ENCODE results near the gene ZNF638.

The ZNF638 gene

DNA sequence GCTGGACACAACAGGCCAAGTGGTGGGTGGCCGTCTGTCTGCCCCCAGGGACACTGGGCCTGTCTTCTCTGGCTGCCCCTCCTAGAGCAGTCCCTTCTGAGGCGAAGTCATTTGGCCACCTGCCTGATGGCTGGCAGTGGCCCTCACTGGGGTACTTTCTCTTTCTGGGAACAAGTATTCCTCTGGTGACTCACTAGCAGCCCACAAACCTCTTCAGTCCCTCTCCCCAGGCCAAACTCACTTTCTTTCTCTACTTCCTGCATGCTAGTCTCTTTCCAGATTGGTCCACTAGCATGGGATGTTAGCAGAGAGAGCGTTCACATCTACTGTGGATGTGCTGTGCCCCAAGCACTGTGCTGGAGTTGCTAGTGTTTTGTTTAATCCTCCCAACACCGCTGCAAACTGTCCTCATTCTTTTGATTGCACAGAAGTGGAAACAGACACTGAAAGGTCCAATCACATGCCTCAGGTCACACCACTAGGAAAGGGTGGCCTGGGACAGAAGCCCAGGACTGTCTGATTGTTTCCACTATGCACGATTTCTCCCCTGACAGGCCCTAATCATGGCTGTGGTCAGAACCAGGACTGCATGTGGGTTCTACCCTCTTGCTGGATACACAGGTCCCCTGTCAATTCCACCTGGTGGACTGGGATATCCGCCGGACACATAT lies 127.0 kb downstream of the ZNF638 start:
- no peak for DNase-seq

DNA sequence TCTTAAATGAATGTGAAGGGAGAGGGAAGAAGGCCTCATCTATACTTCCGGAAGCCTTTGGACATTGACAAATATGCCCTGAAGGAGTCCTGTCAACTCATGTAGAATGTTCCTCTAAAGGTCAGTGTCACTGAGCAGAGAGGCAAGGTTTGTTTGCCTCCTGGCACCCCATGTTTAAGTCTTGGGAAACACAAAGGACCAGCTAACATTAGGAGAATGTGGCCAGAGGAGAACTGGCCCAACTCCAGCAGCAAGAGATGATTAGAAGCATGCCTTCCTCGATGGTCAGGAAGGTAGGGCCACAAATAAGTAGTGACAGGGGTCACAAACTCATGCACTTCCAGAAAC lies 127.5 kb downstream of the ZNF638 start:
- no peak for DNase-seq

DNA sequence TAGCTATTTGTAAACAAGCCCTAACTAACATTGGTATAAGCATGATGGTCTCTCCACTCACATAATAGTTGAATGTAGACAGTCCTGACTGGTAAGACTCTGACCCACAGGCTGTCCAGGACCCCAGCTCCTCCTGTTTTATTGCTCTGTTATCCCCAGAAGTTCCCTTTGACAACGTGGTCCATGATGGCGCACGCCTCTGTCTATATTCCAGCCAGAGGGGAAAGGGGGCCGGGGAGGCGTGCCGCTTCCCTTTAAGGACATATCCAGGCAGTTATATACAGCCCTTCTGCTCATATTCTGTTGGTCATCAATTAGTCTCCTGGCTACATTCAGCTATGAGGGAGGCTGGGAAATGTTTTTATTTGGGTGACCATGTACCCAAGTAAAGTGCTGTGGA lies 128.5 kb downstream of the ZNF638 start:
- no peak for DNase-seq

DNA sequence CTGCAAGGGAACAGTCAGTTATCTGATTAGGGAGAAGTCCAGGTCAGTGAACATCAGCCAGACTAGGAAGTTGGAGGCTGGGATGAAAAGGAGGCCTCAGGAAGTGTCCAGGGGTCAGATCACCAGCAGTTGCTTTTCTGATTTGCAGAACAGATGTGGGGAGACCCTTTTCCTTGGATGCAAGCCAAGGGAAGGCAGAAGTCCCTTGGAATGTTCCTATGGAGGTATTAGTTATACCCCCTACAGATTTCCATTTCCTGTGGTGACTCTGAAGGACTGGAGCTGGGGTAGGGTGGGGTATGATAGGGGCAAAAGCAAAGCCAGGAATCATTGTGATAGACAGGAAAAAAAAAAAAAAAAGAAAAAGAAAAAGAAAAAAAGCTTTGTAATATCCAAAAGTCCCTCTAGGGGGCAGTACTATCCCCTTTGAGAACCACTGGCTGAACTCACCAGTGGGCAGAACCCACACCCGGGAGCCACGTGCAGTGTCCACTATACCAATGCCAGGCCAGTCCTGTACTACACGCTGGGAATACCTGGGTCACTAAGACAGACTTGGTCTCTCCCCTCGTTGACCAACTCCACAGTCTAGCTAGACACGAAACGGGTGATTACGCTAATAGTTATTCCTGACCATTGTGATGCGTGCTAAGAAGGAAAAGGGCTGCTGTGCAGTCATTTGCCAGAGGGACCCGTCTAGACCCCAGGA lies 129.2 kb downstream of the ZNF638 start:
- DNase-seq, result no peak

DNA sequence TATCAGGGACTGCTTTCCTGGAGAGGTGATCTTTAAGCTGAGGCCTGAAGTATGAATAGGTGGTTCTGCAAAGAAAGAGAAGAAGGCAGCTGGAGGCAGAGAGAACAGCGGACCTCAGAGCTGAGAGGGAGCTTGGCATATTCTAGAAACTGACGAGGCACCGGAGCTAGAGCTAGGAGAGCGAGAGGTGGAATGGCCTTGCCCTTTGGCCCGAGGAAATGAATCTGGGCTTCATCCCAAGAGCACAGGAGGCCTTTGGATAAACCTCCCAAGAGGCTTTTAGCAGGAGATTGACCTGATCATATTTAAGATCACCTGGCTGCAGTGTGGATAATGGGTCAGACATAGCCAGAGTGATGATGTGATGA lies 129.7 kb downstream of the ZNF638 start:
- no peak for DNase-seq

DNA sequence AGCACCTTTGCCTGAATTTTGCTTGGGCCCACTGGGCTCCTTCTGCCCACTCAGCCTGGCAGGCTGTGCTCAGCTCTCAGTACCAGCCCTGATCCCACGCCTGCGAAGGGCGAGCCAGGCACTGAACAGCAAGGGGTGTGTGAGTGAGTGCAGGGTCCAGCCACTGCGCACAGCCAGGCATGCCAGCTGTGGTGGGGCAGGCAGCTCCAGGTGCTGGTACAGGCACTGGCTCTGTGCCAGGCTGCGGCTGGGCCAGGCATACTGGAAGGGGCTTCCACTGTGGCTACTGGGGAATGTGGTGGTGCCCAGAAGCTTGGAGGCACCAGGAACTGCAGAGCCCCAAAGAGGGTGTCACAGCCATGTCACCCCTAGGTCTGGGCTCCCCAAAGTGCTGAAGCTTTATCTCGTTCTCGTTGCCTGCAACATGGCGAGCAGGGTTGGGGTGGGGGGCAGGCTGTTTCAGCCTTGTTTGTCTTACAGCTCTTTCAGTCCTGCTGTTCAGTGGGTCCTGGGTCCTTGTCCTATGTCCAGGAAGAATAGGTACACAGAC lies 130.5 kb downstream of the ZNF638 start:
- DNase-seq, result no peak

DNA sequence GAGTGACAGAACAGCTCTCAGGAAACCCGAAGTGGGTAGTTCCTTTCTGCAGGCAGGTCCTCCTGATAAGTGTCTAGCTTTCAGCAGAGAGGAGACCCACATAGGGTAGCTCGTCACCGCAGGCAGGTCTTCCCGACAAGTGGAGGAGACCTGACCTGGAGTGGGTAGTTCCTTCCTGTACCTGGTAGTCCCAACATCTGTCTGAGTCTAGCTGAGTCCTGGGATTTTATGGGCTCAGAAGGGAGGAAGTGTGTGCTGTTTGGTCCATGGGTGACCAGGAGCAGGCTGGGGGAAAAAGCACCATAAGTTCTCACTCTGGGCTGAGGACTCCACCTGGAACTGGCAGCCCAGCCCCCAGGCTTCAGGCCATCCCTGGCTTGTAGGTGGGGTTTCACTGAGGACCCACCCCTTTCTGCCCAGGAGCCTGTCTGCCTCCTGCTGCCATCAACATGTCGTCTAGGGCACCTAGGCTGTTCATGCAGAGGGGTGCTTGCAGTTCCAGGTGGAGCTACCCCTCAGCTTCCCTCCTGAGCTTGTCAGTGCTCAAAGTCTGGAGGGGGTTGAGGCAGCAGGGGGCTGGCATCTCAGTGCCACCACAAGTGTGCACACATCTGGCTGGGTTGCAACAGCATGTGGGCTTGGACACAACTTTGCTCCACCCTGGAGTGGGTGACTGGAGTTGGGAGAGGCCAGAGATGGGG lies 131.2 kb downstream of the ZNF638 start:
- DNase-seq, result no peak

DNA sequence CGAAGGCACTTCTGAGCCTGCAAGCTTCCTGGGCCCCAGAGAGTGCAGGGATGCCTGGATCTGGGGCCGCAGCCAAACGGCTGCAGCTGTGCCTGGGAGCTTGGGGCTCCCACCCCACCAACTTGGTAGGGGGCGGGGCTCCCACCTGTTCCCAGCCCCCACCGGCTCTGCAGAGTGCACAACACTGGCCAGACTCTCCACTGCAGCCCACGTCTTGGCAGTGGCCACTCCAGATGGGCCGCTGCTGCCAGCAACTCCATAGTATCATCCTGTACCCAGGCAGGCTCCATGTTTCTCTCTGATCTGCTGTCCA lies 131.7 kb downstream of the ZNF638 start:
- no peak for DNase-seq

DNA sequence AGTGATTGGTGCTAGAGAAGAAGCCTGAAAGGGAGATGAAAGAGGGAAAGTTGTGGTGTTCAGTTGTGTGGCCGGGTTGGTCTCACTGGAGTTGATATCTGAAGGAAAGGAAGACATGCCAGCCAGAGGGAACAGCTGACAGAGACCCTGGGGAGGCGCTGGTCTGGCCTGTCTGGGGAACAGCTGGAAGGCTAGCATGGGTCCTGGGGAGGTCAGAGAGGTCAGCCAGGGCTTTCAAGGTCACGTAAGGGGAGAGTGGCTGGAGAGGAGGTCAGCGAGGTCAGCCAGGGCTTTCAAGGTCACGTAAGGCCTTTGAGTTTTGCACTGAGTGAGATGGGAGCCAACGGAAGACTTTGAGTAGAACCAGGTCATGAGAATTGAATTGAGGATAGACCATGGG lies 132.8 kb downstream of the ZNF638 start:
- DNase-seq, result no peak

DNA sequence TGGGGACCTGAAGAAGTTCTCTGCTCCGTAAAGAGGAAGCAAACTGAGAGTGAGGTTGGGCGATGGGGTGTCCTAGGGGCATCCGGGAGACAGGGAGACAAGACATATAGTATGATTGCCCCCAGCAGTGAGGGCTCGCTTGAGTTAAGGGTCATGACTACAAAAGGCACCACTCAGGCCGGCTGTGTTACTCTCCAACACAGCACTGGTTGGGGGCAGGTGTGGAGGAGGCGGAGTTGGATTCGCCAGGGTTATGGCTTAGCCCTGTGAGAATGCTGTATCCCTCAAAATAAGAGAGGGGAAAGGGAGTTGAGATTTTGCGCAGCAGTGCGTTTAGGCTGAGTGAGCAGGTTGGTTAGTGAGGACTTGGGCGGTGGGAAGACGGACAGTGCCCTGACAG lies 133.8 kb downstream of the ZNF638 start:
- DNase-seq, result no peak

DNA sequence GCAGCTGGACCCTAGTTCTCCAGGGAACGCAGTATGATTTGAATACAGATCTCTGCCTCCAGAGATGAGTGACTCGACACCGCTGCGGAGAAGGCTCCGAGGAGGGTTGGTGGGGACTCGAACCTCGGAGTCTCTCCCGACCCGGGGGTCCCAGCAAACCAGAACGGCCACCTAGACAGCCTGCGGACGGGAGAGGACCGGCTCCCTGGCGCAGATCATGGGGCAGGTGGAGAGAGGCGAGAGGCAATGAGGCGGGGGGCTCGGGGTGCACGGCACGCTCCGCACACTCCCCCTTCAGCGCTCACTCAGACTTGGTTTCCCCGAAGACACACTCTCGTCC lies 134.3 kb downstream of the ZNF638 start:
- no peak for DNase-seq

DNA sequence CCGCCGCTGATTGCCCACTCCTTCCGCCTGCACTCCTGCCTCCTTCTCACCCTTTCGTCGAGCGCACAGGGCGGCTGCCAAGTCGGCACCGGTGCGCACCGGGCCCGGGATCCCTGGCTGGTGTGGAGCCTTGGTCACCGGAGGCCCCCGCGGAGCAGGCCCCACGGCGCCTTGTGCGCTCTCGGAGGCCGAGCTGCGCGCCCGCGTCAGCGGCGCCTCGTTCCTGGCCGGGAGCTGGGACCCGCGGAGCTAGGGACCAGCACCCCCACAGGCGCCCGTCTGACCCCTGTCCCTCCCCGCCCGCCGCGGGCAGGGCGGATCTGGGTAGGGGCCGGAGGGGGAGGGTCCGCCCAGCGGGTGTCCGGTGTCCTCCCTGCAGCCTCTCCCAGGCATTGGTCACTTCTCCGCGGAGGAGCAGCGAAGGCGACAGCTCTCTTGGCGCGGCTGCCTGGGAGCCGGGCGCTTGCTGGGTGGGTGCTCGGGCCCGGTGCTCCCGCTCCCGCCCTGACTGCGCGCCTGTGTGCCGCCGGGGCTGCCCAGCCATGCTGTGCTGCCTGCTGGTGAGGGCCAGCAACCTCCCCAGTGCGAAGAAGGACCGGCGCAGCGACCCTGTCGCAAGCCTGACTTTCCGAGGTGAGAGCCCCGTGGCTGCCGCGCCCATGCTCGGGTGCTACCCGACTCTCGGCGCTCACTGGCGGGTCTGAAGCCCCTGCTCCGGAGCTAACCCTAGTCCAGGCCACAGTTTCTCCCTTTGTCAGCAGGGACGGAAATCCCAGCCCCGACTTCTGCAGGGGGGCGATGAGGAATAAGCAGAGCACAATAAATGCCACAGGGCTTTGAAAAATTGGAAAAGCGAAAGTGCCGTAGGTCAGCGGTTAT lies 135.0 kb downstream of the ZNF638 start:
- peak; percentile 55 for DNase-seq

DNA sequence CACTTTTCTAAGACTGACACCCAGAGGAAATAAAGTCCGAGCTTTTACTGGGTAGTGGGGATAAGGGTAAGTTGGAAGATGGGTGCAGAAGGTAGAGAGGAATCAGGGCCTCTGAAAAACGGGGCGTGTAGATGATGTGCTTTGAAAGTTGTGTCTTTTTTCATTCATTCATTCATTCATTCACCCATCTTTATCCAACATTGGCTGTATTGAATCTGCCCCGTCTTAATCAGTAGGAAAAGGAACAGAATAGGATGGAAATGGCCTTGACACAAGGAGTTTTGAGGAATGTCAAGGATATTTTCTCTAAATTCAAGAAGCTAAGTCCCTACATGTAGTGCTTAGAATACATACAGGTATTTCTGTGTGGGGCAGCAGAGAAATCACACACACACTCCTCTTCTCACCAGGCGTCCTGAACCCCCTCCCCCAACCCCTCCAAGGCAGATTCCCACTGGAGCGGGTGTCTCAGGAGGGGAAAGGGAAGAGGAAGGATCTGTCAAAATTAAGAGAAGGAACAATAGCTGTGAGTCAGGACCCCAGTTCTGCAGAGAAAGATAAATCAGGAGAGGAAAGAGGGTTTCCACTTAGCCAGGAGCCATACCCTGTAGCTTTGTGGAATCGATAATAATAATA lies 135.7 kb downstream of the ZNF638 start:
- no peak for DNase-seq

DNA sequence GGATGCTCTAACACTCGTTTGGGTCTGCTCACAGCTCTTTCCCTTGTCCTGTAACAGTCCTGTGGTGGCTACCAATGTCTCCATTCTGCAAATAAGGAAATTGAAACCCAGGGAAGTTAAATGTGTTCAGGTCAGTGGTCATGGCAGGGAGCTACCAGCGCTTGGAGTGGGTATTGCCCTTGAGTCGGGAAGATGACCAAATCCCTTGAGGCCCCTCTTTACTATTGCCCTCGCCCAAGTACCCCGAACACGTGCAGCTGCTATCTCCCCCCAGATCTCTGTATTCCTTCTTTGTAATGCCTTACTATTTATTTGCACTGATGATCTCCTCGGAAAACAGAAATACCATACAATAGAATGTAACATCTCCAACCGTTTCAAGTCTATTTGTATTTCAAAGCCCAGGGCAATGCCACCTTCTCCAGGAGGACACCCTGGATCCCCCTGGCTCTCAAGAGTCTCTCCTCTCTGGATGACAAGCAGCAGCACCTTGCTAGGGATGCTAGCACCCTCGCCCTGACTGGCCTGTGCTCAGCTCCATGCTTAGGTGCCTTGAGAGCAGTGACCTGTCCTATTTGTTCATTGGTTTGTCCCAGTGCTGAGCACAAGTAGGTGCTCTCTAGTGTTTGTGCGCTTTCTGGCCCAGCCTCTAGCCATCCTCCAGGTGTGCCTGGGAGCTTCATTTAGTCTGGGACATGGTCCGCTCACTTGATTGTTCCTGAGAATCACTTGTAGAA lies 136.9 kb downstream of the ZNF638 start:
- no peak for DNase-seq

DNA sequence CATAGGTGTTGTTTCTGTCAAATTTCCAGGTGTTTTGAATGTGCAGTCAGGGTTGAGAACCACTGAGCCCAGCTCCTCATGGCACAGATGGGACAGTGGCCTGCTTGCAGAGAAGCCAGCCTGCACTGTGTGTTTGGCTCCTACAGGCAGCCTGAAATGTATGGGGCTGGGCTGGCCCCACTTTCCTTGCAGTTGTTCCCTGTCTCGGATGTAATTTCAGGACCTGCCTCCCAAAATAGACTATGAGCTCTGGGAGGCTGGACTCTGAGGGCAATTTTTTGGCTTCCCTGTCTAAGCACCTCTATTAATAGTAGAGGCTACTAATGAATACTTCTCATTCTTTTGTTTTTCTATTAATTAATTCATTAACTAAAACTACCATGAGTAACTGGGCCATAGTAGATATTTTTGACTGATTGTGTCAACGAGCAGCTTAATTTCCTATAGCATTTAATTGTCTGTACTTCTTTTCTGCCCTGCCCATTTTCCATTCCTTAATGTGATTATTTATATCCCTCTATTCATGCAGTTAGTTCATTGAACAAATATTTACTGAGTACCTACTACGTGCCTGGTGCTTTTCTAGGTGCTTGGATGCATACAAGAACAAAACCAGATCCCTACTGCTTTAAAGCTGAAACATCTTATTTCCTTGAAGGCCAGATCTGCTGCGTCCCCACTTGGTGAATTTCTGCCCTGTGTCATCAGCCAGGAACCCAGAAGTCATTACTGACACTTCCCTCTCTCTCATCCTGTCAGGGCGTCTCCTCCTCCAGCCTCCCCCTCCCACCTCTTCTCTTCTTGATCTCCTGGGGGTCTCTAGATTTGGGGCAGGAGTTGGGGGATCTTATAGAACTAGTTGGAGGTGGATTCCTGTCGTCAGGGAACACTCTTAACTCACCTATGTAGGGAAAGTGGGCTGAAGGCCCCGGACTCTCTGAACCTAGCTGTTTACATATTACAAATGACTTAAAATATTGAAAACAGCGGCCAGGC lies 138.1 kb downstream of the ZNF638 start:
- no peak for DNase-seq

DNA sequence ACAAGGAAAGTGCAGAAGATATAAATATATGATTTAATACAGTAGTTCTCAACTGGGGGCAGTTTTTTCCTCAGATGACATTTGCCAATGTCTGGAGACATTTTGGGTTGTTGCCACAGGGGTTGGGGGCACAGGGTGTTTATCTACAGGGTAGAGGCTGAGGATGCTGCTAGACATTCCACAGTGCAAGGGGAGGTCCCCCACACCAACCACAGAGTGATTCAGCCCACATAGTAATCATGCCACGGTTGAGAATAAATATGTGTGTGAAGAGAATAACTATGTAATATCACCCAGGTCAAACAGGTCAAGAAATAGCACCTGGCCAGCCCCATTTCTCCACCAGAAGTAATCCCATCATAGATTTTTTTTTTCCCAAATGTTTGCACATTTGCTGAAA lies 139.7 kb downstream of the ZNF638 start:
- DNase-seq, result no peak

DNA sequence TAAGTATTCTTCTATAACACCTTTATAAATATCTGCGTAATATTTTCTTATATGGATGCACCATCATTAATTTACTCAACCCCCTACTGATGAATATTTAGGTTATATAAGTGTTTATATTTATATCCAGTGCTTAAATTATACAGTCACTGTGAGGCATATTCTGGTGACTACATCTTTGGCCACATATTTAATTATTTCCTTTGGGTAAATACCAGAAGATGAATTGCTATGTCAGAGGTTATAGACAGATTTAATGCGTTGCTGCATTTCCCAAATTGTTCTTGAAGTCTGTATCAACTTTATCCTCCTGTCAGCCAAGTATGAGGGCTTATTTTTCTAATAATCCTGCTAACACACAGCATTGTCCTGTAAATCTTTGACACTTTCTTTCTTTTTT lies 140.4 kb downstream of the ZNF638 start:
- DNase-seq, result no peak

DNA sequence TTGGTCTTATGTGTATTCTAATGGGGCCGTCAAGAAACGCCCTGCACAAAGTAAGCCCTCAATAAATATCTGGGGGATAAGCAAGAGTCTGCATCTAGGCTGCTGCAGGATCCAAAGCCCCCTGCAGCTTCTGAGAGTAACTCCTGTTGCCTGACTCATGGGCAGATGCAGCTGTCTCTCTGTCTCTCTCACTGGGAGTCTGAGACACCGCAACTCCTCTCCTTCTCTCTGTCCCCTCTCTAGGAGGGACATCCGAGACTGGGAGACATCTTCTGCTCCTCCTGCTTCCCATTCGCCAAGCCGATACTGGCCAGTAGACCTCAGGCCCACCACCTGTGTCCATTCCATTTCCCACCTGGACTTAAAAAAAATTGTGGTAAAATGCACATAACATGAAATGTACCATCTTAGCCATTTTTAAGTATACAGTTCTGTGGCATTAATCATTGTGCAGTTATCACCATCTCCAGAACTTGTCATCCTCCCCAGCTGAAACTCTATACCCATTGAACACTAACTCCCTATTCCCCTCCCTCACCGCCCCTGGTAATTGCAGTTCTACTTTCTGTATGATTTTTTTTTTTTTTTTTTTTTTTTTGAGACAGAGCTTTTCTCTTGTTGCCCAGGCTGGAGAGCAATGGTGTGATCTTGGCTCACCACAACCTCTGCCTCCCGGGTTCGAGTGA lies 141.9 kb downstream of the ZNF638 start:
- DNase-seq, result no peak

DNA sequence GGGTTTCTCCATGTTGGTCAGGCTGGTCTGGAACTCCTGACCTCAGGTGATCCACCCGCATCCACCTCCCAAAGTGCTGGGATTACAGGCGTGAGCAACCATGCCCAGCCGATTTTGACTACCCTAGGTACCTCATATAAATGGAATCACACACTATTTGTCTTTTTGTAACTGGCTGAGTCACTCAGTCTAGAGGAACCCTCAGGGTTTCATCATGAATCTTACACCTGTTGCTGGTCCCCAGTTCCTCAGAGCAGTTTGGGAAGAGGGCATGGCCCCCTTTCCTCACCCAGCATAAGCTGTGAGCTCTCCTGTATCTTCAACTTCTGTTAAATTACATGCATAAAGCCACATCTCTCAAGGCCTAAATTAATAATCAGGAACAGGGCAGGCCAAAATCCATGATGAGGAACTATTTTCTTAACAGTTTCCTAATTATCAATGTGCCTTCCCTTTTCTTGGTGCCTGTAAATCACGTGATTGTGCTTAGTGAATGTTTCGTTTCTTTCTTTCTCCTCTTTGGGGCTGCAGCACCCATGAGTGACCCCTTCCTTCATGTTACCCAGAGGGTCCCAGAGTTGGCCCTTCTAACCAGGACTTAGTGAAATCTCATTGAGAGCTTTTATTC lies 142.6 kb downstream of the ZNF638 start:
- no peak for DNase-seq

All from NCI-H1105 treated with DMSO at 0.1 percent for 48 hours (cell line).